ENCODE results near the gene ASCC1.

Gene ASCC1

DNA sequence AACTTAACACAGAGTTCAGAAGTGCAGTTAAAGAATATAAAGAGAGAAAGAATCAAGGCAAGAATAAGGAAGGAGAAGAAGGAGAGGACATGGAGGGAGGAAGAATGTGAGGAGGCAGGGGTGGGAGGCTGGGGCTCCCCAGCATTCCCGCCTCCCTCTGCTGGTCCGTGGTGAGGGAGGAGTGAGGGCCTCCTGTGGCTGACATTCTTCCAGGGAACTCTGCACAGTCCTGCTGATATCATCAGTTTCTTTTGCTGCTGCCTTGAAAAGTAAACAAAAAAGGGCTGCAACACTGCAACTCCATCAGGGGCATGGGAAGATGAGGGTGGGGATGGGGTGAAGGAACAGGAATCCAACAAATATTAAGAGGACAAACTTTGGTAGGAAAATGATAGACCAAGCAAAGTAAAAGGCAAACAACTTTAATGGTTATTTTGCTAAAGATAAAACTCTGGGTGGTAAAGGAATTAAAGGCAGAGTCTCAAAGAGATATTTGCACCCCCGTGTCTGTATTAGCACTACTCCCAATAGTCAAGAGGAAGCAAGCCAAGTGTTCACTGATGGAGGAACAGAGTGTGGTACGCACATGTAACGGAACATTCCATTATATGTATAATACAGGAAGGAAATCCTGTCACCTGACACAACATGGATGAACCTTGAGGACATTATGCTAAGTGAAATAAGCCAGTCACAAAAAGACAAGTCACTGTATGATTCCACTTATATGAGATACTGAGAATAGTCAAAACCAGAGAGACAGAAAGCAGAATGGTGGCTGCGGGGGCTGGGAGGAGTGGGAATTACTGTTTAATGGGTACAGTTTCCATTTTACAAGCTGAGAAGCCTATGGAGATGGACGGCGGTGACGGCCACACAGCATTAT lies 119.7 kb downstream of the ASCC1 start:
- no peak for DNase-seq

DNA sequence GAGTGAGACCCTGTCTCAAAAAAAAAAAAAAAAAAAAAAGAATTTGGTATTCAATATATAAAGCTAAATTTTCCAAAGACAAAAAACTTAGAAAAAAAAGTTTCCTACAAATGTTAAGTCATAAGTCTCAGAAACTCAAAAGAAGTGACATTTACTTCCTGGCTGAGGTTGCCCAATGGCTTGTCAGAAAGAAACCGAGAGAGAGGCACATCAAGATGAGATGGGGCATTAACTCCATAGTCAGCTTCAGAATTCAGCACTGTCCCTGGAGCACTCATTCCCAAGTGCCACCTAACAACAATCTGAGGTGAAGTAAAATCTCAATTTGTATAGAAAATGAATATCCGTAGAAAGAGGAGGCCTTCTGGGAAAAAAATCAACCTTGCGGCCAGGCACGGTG lies 120.9 kb downstream of the ASCC1 start:
- no peak for DNase-seq

DNA sequence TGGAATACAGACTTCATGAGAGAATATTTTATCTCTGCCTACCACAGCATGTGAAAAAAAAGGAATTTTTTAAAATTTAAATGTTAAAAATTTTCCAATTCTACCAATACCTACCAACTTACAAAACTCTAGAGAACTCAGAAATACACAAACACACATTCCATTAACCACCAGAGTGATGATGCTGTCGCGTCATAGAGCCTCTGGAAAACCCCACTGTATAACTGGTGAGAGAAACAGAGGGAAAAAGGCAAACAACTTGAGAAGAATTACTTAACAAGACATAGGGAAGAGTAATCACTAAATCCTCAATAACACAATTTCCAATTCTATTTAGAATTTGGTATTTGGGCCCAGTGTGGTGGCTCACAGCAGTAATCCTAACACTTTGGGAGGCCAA lies 121.5 kb downstream of the ASCC1 start:
- no peak for DNase-seq

DNA sequence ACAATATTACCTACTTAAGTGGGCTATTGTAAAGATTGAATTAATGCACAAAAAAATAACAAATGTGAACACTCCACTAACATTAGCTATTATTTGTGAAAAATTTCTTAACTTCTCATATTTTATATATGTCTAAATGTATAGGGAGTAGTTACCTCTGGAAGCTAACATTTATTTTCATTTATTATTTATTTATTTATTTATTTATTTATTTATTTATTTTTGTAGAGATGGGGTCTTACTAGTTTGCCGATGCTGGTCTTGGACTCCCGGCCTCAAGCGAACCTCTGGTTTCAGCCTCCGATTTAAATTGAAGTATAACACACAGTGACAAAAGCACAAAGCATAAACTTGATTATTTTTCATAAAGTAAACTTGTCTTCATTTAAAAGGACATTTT lies 122.6 kb downstream of the ASCC1 start:
- no peak for DNase-seq

DNA sequence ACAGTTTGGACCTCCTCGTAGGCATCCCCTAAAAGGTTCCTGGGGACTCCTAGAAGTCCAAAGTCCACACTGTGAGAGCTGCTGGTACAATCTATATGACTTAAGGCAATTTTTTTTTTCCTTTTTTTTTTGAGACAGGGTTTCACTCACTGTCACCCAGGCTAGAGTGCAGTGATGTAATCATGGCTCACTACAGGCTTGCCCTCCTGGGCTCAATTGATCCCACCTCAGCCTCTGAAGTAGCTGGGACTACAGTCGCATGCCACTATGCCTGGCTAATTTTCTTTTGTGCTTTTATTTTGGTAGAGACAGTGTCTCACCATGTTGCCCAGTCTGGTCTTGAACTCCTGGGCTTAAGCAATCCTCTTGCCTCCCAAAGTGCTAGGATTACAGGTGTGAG lies 123.1 kb downstream of the ASCC1 start:
- DNase-seq: no peak

DNA sequence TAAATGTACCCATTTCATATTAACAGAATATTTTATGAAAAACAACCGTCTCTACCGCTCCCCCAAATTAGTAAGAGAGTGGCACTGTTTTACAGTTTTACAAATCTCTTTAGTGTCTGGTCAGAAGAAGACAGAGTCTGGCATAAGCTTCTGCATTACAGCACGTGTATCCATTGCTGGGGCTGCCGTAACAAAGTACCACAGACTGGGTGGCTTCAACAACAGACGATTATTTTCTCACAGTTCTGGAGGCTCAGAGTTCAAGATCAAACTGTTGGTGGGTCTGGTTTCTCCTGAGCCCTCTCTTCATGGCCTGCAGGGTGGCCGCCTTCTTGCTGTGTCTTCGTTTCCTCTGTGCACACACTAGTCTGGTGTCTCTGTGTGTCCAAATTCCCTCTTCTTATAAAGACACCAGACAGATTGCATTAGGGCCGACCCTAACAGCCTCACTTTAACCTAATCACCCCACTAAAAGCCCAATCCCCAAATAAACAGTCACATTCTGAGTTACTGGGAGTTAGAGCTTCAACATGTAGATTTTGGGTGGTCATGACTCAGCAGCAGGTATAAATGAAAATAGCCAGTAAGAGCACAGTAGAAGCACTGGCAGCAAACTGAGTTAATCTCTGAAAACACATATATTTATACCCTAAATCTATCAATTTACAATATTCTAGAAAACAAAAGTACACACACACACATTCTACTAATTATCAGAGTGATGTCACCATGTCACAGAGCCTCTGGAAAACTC lies 123.7 kb downstream of the ASCC1 start:
- no peak for DNase-seq

DNA sequence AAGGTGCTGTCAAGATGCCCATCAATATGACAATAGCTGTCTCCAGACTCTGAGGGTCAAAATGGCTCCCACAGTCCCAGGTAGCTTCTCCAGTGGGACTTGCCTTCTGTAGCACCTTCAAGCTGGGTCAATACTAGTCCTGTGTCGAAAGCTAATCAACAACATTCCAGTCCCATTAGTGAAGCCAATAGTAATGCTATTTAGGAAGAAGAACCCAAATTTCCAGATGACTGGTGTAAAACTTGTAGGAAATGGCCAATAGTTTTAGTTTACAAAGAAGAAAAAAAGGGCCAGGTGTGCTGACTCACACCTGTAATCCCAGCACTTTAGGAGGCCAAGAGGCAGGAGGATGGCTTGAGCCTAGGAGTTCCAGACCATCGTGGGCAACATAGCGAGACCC lies 125.8 kb downstream of the ASCC1 start:
- DNase-seq: no peak

DNA sequence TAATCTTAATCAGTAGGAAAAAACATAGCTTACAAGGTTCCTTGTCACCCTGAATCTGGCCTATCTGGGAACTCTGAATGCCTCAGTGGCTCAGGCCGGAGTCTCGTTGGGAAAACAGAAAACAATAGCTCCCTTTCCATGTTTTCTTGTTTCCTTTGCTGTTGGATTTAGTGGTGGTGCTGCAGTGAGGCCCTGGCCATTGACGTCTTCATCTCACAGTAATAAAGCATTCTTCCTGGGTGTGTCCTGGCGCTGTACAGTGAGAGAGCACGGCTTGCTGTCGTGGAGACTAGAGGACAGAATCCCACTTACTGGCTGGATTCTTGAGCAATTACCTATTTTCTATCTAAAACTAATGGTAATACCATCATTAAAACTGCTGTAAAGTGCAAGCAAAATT lies 126.5 kb downstream of the ASCC1 start:
- DNase-seq: no peak

DNA sequence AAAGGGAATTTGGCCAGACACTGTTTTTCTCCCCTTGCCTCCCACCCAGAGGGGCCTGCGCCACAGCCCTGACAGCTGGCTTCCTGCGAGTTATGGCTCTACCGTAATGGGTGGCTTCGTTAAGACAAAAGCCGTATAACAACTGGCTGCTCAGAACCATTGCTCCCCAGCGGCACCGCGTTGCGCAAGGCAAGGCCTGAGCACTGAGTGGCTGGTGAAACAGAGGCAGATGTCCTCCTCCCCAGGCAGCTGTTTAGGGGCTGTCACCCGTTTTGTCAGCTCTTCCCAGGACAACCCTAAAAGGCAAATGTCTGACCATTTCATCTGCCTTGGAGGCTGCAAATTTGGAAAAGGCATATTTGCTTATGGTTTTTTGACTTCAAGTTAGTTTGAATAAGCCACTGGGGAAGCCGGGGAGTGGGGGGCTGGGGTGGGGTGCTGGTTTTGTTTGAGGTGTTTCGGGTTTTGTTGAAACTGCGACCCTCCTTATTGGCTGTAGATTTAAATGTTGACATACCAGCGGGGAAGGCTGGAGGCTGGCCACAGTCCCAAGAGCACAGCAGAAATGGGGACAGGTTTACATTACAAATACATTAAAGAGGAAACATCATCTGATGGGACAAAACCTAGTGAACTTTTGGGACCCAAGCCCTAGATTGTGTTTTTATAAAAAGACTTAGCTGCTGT lies 127.0 kb downstream of the ASCC1 start:
- DNase-seq: no peak

DNA sequence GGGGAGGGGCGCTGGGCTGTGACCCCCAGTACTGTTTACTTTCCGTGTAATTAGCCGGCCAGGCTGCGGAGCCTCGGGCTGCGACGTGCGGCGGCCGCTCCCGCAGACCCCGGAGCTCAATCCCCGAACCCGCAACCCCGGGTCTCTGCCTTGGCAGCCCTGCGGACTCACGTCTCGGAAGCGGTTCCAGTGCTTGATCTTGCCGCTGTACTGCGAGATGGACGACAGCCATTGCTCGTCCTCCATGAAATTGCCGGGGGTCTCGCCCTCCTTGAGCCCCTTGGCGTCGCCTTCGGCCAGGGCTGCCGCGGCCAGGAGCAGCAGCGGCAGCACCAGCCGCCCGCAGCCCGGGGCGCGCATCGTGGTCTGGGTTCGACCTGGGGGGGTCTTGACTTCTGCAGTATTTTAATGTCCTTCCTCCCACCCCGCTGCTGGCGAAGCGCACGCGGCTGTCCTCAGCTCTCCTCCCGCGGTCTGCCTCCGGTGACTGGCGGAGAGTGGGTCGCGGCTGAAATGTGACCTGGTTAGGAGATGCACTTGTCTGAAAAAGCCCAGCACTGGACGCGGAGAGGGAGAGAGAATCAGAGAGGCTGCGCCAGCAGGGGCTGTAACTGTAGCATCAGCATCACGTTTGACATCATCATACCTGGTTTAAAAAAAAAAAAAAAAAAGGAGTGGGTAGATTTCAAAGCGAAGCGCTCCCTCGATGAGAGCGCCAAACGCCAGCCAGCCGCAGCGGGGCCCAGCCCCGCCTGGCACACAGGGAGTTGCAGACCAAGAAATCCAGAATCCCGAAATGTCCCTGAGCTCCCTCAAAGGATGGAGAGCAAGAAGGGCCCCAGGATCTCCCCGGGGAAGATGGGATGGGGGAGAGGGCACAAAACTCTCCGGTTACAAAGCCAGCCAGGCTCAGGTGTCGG lies 127.8 kb downstream of the ASCC1 start, which contains the start of gene SPOCK2:
TSS of gene SPOCK2 (minus strand) at position 583 of the 920 bp plus-strand sequence. CDS start at position 360, 223 bp downstream.
- DNase-seq: no peak

DNA sequence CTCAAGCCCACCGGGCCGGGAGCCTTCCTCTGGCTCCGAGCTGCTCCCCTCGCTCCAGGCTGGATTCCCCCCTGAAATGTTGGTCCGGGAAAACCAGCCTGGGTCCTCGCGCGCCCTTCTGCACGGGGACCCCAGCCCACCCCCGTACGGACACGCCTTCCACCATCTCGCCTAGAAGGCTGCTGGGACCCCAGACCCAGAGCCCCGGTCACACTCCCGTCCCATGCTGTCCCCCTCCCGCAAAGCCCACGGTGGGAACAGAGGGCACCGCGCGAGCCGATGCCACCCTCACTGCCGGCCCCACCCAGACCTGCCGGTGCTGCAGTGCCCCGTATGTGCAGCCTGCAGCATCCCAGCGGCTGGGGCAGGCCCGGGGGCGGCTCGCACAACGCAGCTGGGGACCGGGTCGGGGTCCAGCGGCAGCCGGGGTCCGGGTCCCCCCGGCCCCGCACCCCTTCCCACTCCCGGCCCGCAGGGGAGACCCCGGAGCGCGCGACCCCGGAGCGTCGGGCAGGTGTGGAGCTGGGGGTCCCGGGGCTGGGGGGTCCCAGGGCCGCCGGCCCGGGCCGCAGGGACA lies 128.6 kb downstream of the ASCC1 start:
- no peak for DNase-seq

DNA sequence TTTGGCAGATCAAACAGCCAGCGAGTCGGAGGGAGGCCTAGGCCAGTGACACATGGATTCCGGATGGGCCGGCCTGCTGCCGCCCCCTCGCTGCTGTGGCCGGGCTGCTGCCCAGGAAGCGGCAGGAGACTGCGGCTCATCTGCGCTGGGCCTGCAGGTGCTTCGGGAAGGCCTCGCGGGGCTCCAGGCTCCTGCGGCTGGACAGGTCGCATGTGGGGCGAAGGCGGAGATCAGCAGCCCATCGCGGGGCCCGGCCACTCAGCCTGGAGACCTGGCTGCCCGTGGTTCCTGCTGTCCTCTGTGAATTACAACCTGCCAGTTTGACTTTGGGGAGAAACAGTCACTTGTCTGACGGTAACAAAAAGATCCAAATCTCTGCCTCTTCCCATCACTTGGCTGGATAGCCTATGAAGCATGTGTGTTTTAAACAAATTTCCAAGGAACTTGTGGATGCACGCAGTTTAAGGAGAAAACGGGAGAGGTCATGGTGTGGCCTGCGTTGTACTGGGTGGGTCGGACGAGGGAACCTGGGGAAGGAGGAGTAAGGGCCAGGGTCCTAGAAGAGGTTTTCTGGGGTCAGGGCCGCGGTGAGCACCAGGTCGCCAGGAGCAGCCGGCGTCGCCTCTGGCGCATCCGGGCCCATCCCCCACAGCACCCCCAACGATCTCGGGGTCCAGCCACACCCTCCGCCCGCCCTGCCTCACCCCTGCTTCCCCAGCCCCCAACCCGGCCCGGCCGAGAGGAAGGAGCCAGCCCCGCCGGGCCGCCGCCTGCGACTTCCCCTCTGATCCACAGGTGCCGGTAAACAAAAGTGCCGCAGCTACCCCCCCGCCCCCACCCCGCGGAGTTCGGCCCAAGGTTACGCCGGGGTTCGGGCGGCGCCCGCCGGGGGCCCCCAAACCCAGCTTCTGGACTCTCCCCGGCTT lies 129.3 kb downstream of the ASCC1 start:
- DNase-seq: no peak

DNA sequence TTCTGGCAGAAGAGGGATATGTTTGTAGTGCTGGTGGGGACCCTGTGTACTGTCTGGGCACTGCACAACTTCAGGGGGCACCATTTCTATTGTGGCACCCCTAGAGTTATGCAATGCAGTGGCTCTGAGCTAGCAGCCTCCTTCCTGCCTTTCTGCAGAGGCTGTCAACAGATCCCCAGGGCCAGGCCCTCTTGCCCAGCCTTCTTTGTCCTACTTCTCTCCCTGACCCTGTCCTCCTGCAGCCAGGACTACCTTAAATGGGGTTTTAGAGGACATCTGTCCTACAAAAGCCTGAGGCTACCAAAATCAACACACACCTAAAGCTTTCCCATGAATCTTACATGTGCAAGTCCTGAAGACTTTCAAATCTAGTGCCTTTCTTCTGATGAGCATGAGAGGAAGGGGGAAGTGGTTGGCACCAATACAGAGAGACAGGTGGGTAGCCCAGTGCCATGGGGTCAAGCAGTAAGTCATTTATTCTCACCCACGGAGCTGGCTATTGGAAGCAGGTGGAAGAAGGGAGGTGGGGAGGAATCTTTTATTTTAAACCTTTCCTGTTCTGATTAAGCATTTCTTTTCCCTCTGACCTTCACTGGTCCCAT lies 130.1 kb downstream of the ASCC1 start:
- no peak for DNase-seq

DNA sequence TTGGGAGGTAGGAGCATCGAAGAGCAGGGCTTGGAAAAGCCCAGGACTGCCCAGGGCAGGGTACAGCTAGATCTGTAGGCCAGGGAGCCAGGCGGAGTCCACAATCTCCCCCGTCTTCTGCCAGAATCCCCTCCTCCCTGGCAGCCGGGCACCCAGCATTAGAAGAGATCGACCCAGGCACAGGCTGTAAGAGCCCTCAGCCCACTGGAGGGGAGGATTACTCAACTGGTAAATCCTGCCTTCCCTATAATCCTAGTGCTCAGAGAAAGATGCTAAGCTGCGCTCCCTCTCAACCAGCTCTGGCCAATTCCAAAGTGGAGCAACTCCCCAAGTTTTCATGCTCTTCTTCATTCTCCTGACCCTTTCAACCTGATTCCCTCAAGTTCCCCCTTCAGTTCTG lies 130.9 kb downstream of the ASCC1 start:
- DNase-seq: no peak

DNA sequence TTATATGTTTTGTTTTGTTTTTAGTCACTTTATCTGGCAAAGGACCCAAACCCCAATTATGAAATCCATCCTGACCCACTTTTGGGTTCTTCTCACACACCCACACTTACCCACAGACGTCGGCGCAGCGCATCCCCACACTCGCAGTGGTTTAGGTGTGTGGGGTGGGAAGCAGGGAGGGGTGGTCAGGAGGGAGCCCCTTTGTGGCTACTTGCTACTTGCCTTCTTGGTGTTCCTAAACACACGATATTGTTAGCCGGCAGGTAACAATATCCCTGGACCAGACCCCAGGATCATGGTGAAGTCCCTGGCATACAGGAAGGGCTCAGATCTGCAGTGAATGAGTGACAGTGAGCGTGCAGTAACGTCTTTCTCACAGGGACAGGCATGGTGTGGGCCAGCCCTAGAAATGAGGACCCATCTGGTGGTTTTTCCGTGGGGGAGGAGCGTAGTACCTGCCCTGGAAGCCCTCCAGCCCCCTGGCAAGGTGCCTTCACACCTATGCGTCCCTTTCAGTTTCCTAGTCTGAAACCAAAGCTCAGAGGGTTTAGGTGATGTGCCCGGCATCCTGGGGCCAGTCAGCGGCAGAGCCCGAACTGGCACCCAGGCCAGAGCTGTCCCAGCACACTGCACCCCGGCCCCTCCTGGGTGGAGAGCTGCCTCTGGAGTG lies 132.2 kb downstream of the ASCC1 start:
- peak; percentile 49 for DNase-seq

DNA sequence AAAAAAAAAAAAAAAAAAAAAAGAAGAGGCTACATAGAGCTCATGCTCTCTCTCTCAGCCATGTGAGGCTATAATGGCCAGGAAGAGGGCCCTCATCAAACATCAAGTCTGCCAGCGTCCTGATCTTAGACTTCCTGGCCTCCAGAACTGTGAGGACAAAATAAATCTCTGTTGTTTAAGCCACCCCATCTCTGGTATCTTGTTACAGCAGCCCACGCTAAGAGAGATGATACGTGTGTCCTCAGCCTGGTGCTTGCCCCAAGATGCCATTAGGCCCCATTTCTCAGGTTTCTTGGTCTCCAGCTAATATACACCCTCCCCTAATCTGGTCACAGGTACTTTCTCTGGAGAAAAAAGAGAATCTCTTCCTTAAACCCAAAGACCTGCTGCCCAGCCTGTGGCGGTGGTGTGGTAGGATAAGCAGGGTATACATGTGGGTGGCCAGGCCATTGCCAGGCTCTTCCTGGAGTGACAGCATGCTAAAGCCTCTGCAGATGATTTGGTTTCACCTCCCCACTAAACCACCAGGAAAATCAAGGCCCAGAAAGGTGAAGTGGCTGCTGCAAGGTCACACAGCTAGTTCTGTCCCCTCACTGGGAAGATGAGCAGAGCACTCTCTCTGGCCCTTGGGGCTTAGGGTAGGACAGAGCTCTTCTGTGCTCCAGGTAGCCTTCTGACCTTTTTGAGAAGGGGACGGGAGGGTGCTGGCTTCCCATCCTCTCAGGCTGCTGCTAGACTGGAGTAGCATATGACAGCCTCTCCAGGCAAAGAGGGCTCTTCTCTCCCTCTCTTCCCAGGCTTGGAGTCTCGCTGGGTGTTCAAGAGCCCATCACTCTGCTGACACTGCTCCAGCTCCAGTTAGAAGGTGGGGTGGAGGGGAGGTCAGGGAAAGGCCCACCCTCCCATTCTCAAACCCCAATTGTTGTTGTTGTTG lies 133.0 kb downstream of the ASCC1 start:
- no peak for DNase-seq

DNA sequence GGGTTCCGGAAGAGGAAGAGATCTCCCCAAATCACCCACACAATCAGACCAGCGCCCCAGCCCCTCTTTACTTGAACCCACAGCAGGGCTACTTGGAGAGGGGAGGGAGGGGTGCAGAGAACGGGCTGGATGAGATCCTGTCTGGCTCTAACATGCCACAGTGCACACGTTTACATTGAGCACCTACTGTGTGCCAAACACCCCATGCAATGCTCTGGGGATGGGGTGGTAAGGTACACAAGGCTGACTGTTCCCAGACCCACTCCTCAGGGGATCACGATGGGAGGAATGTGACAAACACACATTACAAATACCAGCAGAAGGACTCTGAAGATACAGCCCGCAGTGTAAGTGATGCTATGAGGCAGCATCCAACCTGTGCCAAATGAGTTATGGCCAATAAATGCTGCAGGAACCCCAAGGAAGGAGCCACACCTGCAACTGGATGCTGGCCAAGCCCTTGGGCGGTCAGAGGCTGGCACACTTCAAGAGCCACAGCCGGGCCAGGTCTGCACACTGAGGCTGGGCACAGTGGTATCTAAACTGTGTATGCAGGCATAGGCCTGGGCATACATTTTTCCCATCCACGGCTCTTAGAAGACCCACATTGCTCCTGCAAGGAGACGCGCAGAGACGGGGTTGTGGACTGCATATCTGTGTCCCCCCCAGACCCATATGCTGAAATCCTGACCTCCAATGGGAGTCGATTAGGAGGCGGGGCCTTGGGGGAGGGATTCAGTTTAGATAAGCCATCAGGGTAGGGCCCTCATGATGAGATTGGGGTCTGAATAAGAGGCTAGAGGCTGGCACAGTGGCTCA lies 134.1 kb downstream of the ASCC1 start:
- no peak for DNase-seq

DNA sequence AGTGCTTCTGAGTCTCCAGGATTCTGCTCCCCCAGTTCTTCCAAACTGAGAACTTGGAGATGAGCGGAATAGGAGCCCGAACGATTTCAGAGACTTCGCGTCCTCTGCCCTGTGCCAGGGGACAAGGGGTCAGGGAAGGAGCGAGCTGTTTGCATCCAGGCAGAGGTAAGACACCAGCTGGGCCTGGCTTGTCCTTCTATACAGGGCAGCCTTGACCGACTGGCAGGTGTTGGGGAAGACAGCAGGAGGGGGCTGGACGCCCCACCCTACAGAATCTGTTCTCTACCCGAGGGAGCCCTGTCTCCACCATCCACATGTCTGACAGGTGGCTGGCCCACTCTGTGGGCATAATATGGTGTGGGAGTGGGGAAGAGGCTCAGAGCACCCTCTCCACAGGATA lies 134.9 kb downstream of the ASCC1 start:
- DNase-seq: no peak
